NCI-H1436 (cell line): ENCODE results near the gene PARK7.
A peak's percentile ranks its signal among the peaks of the same experiment; 100 is the strongest.

Experiments used
- DNase-seq: peaks from one replicate; lab custom pipeline; 2025; lab: John Stamatoyannopoulos, UW

The PARK7 gene

DNA sequence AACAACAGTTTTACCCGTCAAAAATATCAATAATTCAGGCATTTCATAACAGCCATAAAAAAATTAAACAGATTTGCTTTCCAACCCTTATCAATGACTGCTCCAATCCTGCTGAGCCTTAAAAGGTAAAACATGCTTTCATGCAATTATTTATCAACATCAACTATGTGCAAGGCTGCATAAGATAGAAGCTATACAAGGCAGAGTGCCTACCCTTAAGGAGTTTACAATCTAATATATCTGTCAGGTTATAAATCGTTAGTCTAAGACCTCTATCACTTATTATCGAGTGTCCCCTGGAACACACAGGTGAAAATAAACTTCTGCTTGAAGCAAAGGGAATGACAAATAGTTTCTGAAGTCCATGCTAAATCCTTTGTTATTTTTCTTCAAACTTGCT, 62.8 kb downstream of the PARK7 start:
- DNase-seq: no peak

- DNase-seq: no peak
Measured at GRCh38 chr1:8025061-8025670, 63.7 kb downstream of the PARK7 start.

DNA sequence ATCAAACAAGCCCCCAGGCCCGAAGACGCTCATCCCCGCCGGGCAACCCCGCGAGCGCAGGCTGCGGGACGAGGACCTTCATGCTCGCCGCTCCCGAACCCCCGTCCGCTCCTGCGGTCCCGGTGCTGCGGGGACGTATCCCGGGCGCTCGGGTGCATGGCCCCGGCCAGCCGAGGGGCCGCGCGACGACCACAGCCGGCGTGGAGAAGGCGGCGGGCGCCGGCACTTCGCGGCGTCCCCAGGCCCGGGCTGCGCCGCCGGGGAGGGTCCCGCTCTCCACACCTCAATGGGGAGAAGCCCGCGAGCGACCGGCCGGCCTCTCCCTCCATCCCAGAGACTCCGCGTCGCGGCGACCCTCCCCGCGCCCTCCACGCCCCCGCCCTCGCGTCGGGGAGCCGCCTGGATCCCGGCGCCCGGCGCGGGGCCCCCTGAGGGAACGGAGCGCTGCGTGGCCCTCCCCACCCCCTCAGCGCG, 64.2 kb downstream of the PARK7 start:
- no peak for DNase-seq

- peak; percentile 90 for DNase-seq
Measured at GRCh38 chr1:8026153-8026975, 64.9 kb downstream of the PARK7 start, which contains the start of gene ERRFI1. ERRFI1 (minus strand) TSS chr1:8026309; CDS start chr1:8015619, 10,690 bp downstream.

GRCh38 chr1:8026976-8027747, 65.7 kb downstream of the PARK7 start:
- no peak for DNase-seq

- DNase-seq: no peak
Measured at GRCh38 chr1:8027748-8028570, 66.4 kb downstream of the PARK7 start.

- DNase-seq: no peak
Measured at GRCh38 chr1:8028571-8028910, 67.0 kb downstream of the PARK7 start.

DNA sequence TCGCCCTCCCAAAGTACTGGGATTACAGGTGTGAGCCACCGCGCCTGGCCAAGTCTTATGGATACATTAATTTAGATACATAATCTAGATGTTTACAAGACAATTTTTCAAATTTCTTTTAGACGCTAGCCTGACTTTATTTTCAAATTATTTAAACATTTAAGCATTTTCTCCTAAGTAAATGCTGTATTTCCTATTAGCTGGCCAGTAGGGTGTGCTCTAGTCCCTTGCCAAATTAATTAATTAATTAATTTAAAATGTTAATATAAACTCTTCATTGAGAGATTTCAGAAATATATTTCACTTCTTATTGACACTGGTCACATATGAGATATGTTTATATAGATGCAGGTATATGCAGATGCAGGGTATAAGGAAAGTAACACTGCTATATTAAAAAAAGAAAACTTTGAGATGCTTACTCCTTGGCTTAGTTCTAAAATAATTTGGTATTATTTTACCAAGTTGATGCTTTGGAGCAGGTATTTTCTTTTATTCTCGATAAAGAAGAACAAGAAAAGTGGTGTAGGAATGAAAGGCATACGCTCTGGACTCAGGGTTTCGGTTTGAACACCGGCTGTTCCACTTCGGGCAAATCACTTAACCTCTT, 69.8 kb downstream of the PARK7 start:
- no peak for DNase-seq

- DNase-seq: no peak
Measured at GRCh38 chr1:8032366-8032910, 70.9 kb downstream of the PARK7 start.

- DNase-seq: no peak
Measured at GRCh38 chr1:8033322-8033721, 71.8 kb downstream of the PARK7 start.
